Measurements from ENCODE around the gene MCTP2.

MCTP2 gene

GRCh38 chr15:94263341-94264273 is 32.2 kb downstream of the MCTP2 start:
- no peak for DNase-seq (ENCODE audit: low spot score)

GRCh38 chr15:94265009-94265408 is 33.6 kb downstream of the MCTP2 start:
- no peak for DNase-seq (ENCODE audit: low spot score)

GRCh38 chr15:94265982-94266381 is 34.6 kb downstream of the MCTP2 start:
- DNase-seq (ENCODE audit: low spot score) = no peak

GRCh38 chr15:94266789-94267188 is 35.4 kb downstream of the MCTP2 start:
- DNase-seq (ENCODE audit: low spot score) = no peak

- DNase-seq (ENCODE audit: low spot score) = no peak
These were observed 38.6 kb downstream of the MCTP2 start for GRCh38 chr15:94269954-94270353.

GRCh38 chr15:94270570-94270969 is 39.2 kb downstream of the MCTP2 start:
- DNase-seq (ENCODE audit: low spot score) = no peak

GRCh38 chr15:94272251-94272898 is 41.0 kb downstream of the MCTP2 start:
- DNase-seq (ENCODE audit: low spot score) = no peak

- no peak for DNase-seq (ENCODE audit: low spot score)
These were observed 42.5 kb downstream of the MCTP2 start for GRCh38 chr15:94273826-94274225.

GRCh38 chr15:94274745-94275144 is 43.4 kb downstream of the MCTP2 start:
- no peak for DNase-seq (ENCODE audit: low spot score)

GRCh38 chr15:94277485-94277884 is 46.1 kb downstream of the MCTP2 start:
- no peak for DNase-seq (ENCODE audit: low spot score)

GRCh38 chr15:94279736-94280135 is 48.4 kb downstream of the MCTP2 start:
- DNase-seq (ENCODE audit: low spot score) = no peak

- no peak for DNase-seq (ENCODE audit: low spot score)
These were observed 48.9 kb downstream of the MCTP2 start for GRCh38 chr15:94280301-94280700.

GRCh38 chr15:94282269-94283250 is 51.2 kb downstream of the MCTP2 start:
- DNase-seq (ENCODE audit: low spot score) = no peak

GRCh38 chr15:94286583-94286982 is 55.2 kb downstream of the MCTP2 start:
- DNase-seq (ENCODE audit: low spot score) = no peak

- no peak for DNase-seq (ENCODE audit: low spot score)
These were observed 56.5 kb downstream of the MCTP2 start for GRCh38 chr15:94287794-94288246.

- DNase-seq (ENCODE audit: low spot score) = no peak
These were observed 59.4 kb downstream of the MCTP2 start for GRCh38 chr15:94290730-94291129.

- no peak for DNase-seq (ENCODE audit: low spot score)
These were observed 62.3 kb downstream of the MCTP2 start for GRCh38 chr15:94293411-94294402.

GRCh38 chr15:94294556-94294955 is 63.2 kb downstream of the MCTP2 start:
- DNase-seq (ENCODE audit: low spot score) = no peak

- no peak for DNase-seq (ENCODE audit: low spot score)
These were observed 63.9 kb downstream of the MCTP2 start for GRCh38 chr15:94295275-94295674.

- no peak for DNase-seq (ENCODE audit: low spot score)
These were observed 65.4 kb downstream of the MCTP2 start for GRCh38 chr15:94296717-94297116.

GRCh38 chr15:94297558-94297957 is 66.2 kb downstream of the MCTP2 start:
- peak; percentile 45 for DNase-seq (ENCODE audit: low spot score)
